Trophoblast cell (in vitro differentiated cells and primary cell): ENCODE measurements around the gene DBH.

Experiments used
- DNase-seq, 2 donors: peaks; one replicate each; pipeline ENCODE4 v3.0.0-alpha.2; 2016
- H2AFZ ChIP-seq: 2 replicates; pipeline ENCODE4 v1.6.1; 2013; ENCODE audit warnings: low read length, moderate library complexity, mild to moderate bottlenecking; ENCODE audit not compliant: insufficient read depth, poor library complexity
- H2AK5ac ChIP-seq: 2 replicates; pipeline ENCODE4 v1.6.1; 2013; ENCODE audit warnings: mild to moderate bottlenecking, low read length
- H2BK120ac ChIP-seq: 2 replicates; pipeline ENCODE4 v1.6.1; 2013; ENCODE audit warnings: low read length, mild to moderate bottlenecking, moderate library complexity; ENCODE audit not compliant: insufficient read depth, poor library complexity
- H2BK12ac ChIP-seq: 2 replicates; pipeline ENCODE4 v1.6.1; 2013; ENCODE audit warnings: mild to moderate bottlenecking, low read length, moderate library complexity
- H2BK5ac ChIP-seq: 2 replicates; pipeline ENCODE4 v1.6.1; 2013; ENCODE audit warnings: low read length, low read depth, moderate library complexity, mild to moderate bottlenecking; ENCODE audit not compliant: poor library complexity
- H3K14ac ChIP-seq: 2 replicates; pipeline ENCODE4 v1.6.1; 2013; ENCODE audit warnings: mild to moderate bottlenecking, low read length
- H3K18ac ChIP-seq: 2 replicates; pipeline ENCODE4 v1.6.1; 2013; ENCODE audit warnings: mild to moderate bottlenecking, low read length
- H3K23ac ChIP-seq: 2 replicates; pipeline ENCODE4 v1.6.1; 2013; ENCODE audit warnings: low read length
- H3K27ac ChIP-seq: 2 replicates; pipeline ENCODE4 v1.5.1; 2013; ENCODE audit warnings: low read depth, mild to moderate bottlenecking, inconsistent platforms, low read length, moderate library complexity
- H3K27me3 ChIP-seq: 2 replicates; pipeline ENCODE4 v1.6.1; 2013; ENCODE audit warnings: inconsistent platforms, mild to moderate bottlenecking, low read length, moderate library complexity; ENCODE audit not compliant: insufficient read depth
- H3K36me3 ChIP-seq, 2 experiments: 1 replicate in 1 of 2; 2 replicates in 1 of 2; pipeline ENCODE4 v1.6.1; 2013; ENCODE audit warnings: low read length in 2 of 2, mild to moderate bottlenecking in 2 of 2, moderate library complexity in 1 of 2; ENCODE audit not compliant: insufficient read depth in 2 of 2, control insufficient read depth in 1 of 2
- H3K4ac ChIP-seq: 2 replicates; pipeline ENCODE4 v1.6.1; 2013; ENCODE audit warnings: low read depth, mild to moderate bottlenecking, low read length, moderate library complexity
- H3K4me1 ChIP-seq, 2 experiments: 1 replicate in 1 of 2; 2 replicates in 1 of 2; pipeline ENCODE4 v1.6.1; 2013; ENCODE audit warnings: low read length in 2 of 2, mild to moderate bottlenecking in 2 of 2, moderate library complexity in 1 of 2; ENCODE audit not compliant: insufficient read depth in 2 of 2, control insufficient read depth in 1 of 2
- H3K4me2 ChIP-seq: 2 replicates; pipeline ENCODE4 v1.6.1; 2013; ENCODE audit warnings: inconsistent platforms, mild to moderate bottlenecking, low read length, moderate library complexity
- H3K4me3 ChIP-seq: 2 replicates; pipeline ENCODE4 v1.5.1; 2013; ENCODE audit warnings: mild to moderate bottlenecking, low read depth, low read length, inconsistent platforms
- H3K79me1 ChIP-seq: one replicate; pipeline ENCODE4 v1.6.1; 2013; ENCODE audit warnings: low read length
- H3K79me2 ChIP-seq: 2 replicates; pipeline ENCODE4 v1.6.1; 2013; ENCODE audit warnings: low read length, mild to moderate bottlenecking; ENCODE audit not compliant: control insufficient read depth, insufficient read depth, poor library complexity
- H3K9ac ChIP-seq: 2 replicates; pipeline ENCODE4 v1.6.1; 2013; ENCODE audit warnings: mild to moderate bottlenecking, low read length
- H3K9me3 ChIP-seq: 2 replicates; pipeline ENCODE4 v1.6.1; 2013; ENCODE audit warnings: low read depth, mild to moderate bottlenecking, control low read depth, inconsistent platforms, low read length; ENCODE audit not compliant: insufficient read depth
- H4K12ac ChIP-seq: 2 replicates; pipeline ENCODE4 v1.6.1; 2013; ENCODE audit warnings: low read depth, mild to moderate bottlenecking, low read length, moderate library complexity
- H4K8ac ChIP-seq: 2 replicates; pipeline ENCODE4 v1.6.1; 2013; ENCODE audit warnings: low read depth, mild to moderate bottlenecking, low read length, moderate library complexity
- H4K91ac ChIP-seq: one replicate; pipeline ENCODE4 v1.6.1; 2013; ENCODE audit warnings: low read depth, mild to moderate bottlenecking, low read length, moderate library complexity
- WGBS: extraction: QIAGEN DNeasy Blood & Tissue Kit; methylation state at CpG from one replicate; pipeline ENCODE4 v1.1.7; 2013; ENCODE audit warnings: missing lambda C conversion rate; ENCODE audit not compliant: insufficient read length, insufficient coverage; ENCODE audit errors: extremely low coverage; 5-methylcytosine and 5-hydroxymethylcytosine counted together

Gene DBH

DNA sequence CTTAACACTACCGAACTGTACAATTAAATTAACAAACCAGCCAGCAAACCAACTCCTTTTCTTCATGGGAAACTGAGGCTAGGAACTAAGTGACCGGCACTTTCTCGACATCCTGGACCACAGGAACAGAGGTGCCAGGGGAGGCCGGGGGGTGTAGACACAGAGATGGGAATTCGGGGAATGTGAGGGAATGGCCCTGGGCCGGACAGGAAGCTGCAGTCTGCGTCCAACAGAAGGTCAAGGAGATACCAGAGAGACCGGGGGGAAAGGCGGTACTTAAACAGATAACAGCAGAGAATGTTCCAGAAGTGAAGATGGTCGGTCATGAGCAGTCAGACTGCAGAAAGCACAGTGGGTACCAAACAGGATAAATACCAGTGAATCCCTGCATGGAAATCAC lies 40.3 kb downstream of the DBH start:
- H3K27ac ChIP-seq, result no peak overlapping the region
- no peaks in the 10 kb centered on the region for H3K79me1 ChIP-seq
- no peak overlapping the region for H4K12ac ChIP-seq
- no peaks in the 10 kb centered on the region for H3K36me3 ChIP-seq
- peaks cover 6% of the 10 kb centered on the region for H3K9me3 ChIP-seq
- no peak overlapping the region for H3K18ac ChIP-seq
- H2BK5ac ChIP-seq, result no peak overlapping the region
- WGBS, result no CpG with 5 or more reads among the region's 10 CpGs
- no peak overlapping the region for H3K23ac ChIP-seq
- no peak overlapping the region for H2AK5ac ChIP-seq
- no peak overlapping the region for H2BK120ac ChIP-seq
- no peak overlapping the region for H3K4me3 ChIP-seq
- H4K91ac ChIP-seq, result no peak overlapping the region
- no peak overlapping the region for H3K4me2 ChIP-seq
- no peak overlapping the region for H3K14ac ChIP-seq
- peaks cover 0 to 3% of the 10 kb centered on the region in 2 experiments for H3K4me1 ChIP-seq
- H3K79me2 ChIP-seq, result no peaks in the 10 kb centered on the region
- H2AFZ ChIP-seq, result no peak overlapping the region
- H4K8ac ChIP-seq, result no peak overlapping the region
- H3K27me3 ChIP-seq, result no peaks in the 10 kb centered on the region
- H3K4ac ChIP-seq, result no peak overlapping the region
- H3K9ac ChIP-seq, result no peak overlapping the region
- no peak overlapping the region for H2BK12ac ChIP-seq
- DNase-seq, result no peak

DNA sequence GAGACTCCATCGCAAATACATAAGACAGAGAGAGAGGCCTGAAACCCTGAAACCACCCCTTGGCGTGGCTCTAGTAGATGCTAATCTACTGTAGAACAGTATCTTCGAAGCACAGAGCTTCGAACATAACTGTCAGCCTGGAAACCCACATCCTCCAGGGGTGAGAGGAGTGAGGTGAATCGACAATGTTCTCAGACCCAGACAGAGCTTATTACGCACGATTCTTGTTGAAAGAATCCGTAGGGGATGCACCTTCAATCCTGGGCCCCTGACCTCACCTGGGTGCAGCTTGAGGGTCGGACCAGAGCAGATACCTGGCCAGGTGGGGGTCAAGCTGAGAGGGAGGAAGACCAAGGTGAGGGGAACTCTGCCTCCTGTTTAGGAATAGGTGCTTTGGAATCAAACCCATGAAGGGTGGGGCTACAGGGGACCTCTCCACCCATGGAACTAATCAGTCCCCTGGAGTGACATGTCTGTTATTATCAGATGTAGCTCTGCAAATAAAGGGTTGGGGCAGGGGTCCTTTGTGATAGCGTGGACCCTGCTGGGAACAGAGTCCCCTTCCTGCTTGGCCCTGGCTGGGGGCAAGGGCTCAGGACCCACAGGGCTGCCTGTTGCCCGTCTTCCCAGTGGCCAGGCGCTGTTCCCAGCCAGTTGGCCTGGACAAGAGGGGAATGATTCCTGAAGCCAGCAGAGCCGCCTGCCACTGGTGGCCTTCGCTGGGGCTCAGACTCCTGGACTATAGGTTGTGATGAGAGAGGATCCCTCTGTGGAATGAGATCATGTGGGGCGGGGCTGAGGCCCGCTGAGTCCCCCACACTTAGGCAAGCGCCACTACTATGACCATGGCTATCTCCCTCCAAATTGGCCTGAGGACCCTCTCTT lies 41.2 kb downstream of the DBH start:
- Histone ChIP-seq H3K36me3 (no peaks in the 10 kb centered on the region), H3K4me1 (peaks cover 0 to 3% of the 10 kb centered on the region in 2 experiments), H3K4ac (no peak overlapping the region)

DNA sequence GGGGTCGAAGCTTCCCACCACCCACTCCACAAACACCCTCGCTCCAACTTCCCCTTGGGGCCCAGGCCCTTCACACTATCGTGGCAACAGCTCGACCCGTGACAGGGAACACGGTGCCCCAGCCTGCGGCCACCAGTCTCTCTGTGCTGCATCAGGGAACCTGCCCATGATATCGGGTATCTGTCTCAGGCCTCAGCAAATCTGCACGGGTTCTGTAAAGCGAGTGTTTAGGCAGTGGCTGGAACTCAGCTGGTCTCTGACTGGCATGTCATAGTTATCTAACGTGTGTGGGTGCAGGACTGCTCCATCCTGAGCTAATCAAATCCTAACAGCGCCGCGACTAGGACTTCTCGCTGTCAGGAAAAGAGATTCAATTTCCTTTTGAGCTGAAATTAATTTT lies 42.9 kb downstream of the DBH start:
- Histone ChIP-seq H3K4me1 (peaks cover 12 to 17% of the 10 kb centered on the region in 2 experiments), H2AFZ (no peak overlapping the region), H3K18ac (no peak overlapping the region), H3K14ac (no peak overlapping the region), H3K27me3 (no peaks in the 10 kb centered on the region), H3K27ac (no peak overlapping the region), H3K9ac (no peak overlapping the region), H4K12ac (no peak overlapping the region), H3K23ac (no peak overlapping the region), H3K79me1 (peaks cover 16% of the 10 kb centered on the region), H2AK5ac (no peak overlapping the region), H4K91ac (peak overlapping the region; percentile 25), H3K4ac (no peak overlapping the region), H3K36me3 (no peaks in the 10 kb centered on the region), H3K9me3 (peaks cover 2% of the 10 kb centered on the region), H3K79me2 (peaks cover 2% of the 10 kb centered on the region), H2BK120ac (no peak overlapping the region), H2BK5ac (no peak overlapping the region), H3K4me2 (no peak overlapping the region), H4K8ac (no peak overlapping the region), H2BK12ac (no peak overlapping the region), H3K4me3 (no peak overlapping the region)
- no CpG with 5 or more reads among the region's 15 CpGs for WGBS
- no peak for DNase-seq

More for the DNA sequence above, 41.2 kb downstream of the DBH start:
- Histone ChIP-seq H2AFZ (no peak overlapping the region), H3K79me2 (no peaks in the 10 kb centered on the region), H3K9ac (no peak overlapping the region), H3K4me2 (no peak overlapping the region), H2BK5ac (no peak overlapping the region), H2BK120ac (no peak overlapping the region), H3K27ac (no peak overlapping the region), H3K18ac (no peak overlapping the region), H2AK5ac (peak overlapping the region; percentile 45), H3K9me3 (peaks cover 6% of the 10 kb centered on the region), H3K27me3 (no peaks in the 10 kb centered on the region), H4K12ac (no peak overlapping the region), H3K23ac (no peak overlapping the region), H3K14ac (no peak overlapping the region), H3K4me3 (no peak overlapping the region), H2BK12ac (peak overlapping the region; percentile 27), H4K8ac (no peak overlapping the region), H3K79me1 (peaks cover 4% of the 10 kb centered on the region), H4K91ac (no peak overlapping the region)
- no peak for DNase-seq
- WGBS, result no CpG with 5 or more reads among the region's 17 CpGs

DNA sequence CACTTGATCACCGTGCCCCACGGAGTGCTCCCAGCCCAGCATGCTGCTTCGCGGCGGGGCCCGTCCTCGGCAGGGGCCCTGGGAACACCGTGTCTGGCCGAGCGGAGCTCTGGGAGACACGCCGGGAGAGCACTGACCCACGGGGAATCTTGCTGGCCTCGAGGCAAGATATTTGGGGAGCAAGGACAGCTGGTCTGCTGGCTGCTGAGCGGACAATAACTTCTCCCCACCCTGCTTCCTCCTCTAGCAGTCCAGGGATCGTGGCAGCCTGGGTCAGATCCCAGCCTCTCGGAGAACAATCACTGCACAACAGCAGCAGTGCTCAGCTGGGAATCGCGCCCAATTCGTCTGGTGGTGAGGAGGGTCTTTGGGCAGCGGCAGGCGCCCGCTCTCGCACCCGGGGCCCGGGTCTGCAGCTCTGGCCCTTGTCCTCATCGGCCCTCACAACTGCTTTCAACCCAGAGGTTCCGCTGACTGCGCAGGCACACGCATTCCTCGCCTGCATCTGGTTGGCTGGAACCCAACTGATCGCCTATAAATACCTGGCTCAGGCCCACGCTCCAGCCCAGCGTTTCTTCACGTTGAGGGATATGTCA lies 43.4 kb downstream of the DBH start:
- H4K12ac ChIP-seq, result no peak overlapping the region
- no CpG with 5 or more reads among the region's 35 CpGs for WGBS
- no peak overlapping the region for H3K14ac ChIP-seq
- H3K27me3 ChIP-seq, result no peaks in the 10 kb centered on the region
- H2BK12ac ChIP-seq, result peak overlapping the region; percentile 28
- peaks cover 17 to 22% of the 10 kb centered on the region in 2 experiments for H3K4me1 ChIP-seq
- peaks cover 21% of the 10 kb centered on the region for H3K79me1 ChIP-seq
- H2AK5ac ChIP-seq, result no peak overlapping the region
- no peak overlapping the region for H3K27ac ChIP-seq
- no peak overlapping the region for H3K4me3 ChIP-seq
- H2BK120ac ChIP-seq, result no peak overlapping the region
- peak overlapping the region; percentile 41 for H4K91ac ChIP-seq
- H3K23ac ChIP-seq, result no peak overlapping the region
- H2BK5ac ChIP-seq, result no peak overlapping the region
- no peak overlapping the region for H4K8ac ChIP-seq
- DNase-seq, result no peak
- H3K79me2 ChIP-seq, result peaks cover 2% of the 10 kb centered on the region
- no peaks in the 10 kb centered on the region for H3K36me3 ChIP-seq
- H2AFZ ChIP-seq, result no peak overlapping the region
- H3K4me2 ChIP-seq, result no peak overlapping the region
- no peak overlapping the region for H3K4ac ChIP-seq
- no peak overlapping the region for H3K18ac ChIP-seq
- H3K9me3 ChIP-seq, result no peaks in the 10 kb centered on the region
- no peak overlapping the region for H3K9ac ChIP-seq
